HCT116 (cell line): Measurements from ENCODE around the gene CASP8. TPM values are rescaled to one million over a fixed set of nuclear protein-coding genes. Genes with fewer than 3 reads are reported as not detected.

Experiments used
- ATAC-seq: fragments of 200-7000 bp; cut with Tn5 transposase; 2 replicates; pipeline ENCODE4 v1.9.1; 2020; ENCODE audit warnings: mild to moderate bottlenecking, moderate library complexity
- BruUV-seq: library from RNA; stranded (reverse); fragments of 400-500 nt; replicated peaks from 2 replicates; lab custom pipeline; 2021; lab: Mats Ljungman, UMichigan
- CTCF ChIA-PET: fragments of 300-600 bp; sonication (Branson Sonifier 250); formaldehyde crosslinking; loops from one replicate; lab custom pipeline; 2021; ENCODE audit warnings: antibody characterized with exemption; lab: Charles Lee
- POLR2A ChIA-PET: fragments of 300-600, 350-600 bp; sonication (Branson Sonifier 250); formaldehyde crosslinking; loops from one replicate; lab custom pipeline; 2021; ENCODE audit warnings: antibody characterized with exemption; lab: Charles Lee
- RAD21 ChIA-PET, 2 experiments: fragments of 300-600 bp; sonication (Branson Sonifier 250); formaldehyde crosslinking; loops; one replicate each; lab custom pipeline; 2023; ENCODE audit warnings: low total read pairs in 2 of 2; ENCODE audit not compliant: uncharacterized antibody in 2 of 2, unreplicated experiment in 2 of 2, low non-redundant PET in 1 of 2; lab: Charles Lee
- DNase-seq: peaks from one replicate; pipeline ENCODE4 v3.0.0-alpha.2; 2010; ENCODE audit warnings: low read depth, low spot score
- H2AFZ ChIP-seq: fragments of 200-600 bp; shearing (Covaris generic), sonication (generic); 2 replicates; pipeline ENCODE4 v1.6.1; 2017; ENCODE audit warnings: low read depth, mixed run types, mixed read lengths, antibody characterized with exemption, low read length; ENCODE audit not compliant: poor library complexity, severe bottlenecking
- H3K27ac ChIP-seq: 2 replicates; pipeline ENCODE4 v1.5.1; 2012; ENCODE audit warnings: low read depth, low read length
- H3K27me3 ChIP-seq: fragments of 200-600 bp; sonication (generic); 2 replicates; pipeline ENCODE4 v1.6.1; 2016; ENCODE audit warnings: mixed run types, low read length, mixed read lengths; ENCODE audit not compliant: insufficient read depth
- H3K36me3 ChIP-seq, 2 experiments: fragments of 200-500 bp in 1 of 2; fragments of 200-600 bp in 1 of 2; sonication (Bioruptor generic) in 1 of 2; sonication (generic) in 1 of 2; 2 replicates each; pipeline versions ENCODE4 v1.5.1 to v1.6.1; 2014 to 2016; ENCODE audit warnings: low read length in 2 of 2, inconsistent platforms in 1 of 2, mixed read lengths in 1 of 2, mixed run types in 1 of 2; ENCODE audit not compliant: insufficient read depth in 2 of 2, control insufficient read depth in 1 of 2
- H3K4me1 ChIP-seq, 2 experiments: fragments of 200-600 bp in 1 of 2; sonication (generic) in 1 of 2; 2 replicates each; pipeline versions ENCODE4 v1.5.1 to v1.6.1; 2012 to 2017; ENCODE audit warnings: low read length in 2 of 2, inconsistent platforms in 1 of 2, mild to moderate bottlenecking in 1 of 2, mixed read lengths in 1 of 2, mixed run types in 1 of 2, moderate library complexity in 1 of 2; ENCODE audit not compliant: insufficient read depth in 2 of 2, control insufficient read depth in 1 of 2
- H3K4me2 ChIP-seq: fragments of 200-600 bp; sonication (generic); 2 replicates; pipeline ENCODE4 v1.6.1; 2017; ENCODE audit warnings: mixed run types, low read length, mixed read lengths
- H3K4me3 ChIP-seq, 2 experiments: fragments of 200-600 bp in 1 of 2; sonication (generic) in 1 of 2; replicated peaks in 1 of 2; 2 replicates each; pipeline ENCODE4 v1.5.1; 2011 to 2016; ENCODE audit warnings: low read length in 2 of 2, control low read depth in 1 of 2, low read depth in 1 of 2, mild to moderate bottlenecking in 1 of 2, mixed read lengths in 1 of 2, mixed run types in 1 of 2
- H3K79me2 ChIP-seq: fragments of 200-600 bp; sonication (generic); 2 replicates; pipeline ENCODE4 v1.6.1; 2017; ENCODE audit warnings: mild to moderate bottlenecking, mixed run types, low read length, moderate library complexity, mixed read lengths; ENCODE audit not compliant: insufficient read depth
- H3K9ac ChIP-seq: fragments of 200-600 bp; sonication (generic); 2 replicates; pipeline ENCODE4 v1.6.1; 2016; ENCODE audit warnings: low read length, mixed read lengths
- H3K9me2 ChIP-seq: fragments of 200-600 bp; sonication (generic), shearing (Covaris generic); 2 replicates; pipeline ENCODE4 v1.6.1; 2017; ENCODE audit warnings: mixed run types, mild to moderate bottlenecking, moderate library complexity; ENCODE audit not compliant: insufficient read depth
- H3K9me3 ChIP-seq, 2 experiments: fragments of 200-500 bp in 1 of 2; fragments of 200-600 bp in 1 of 2; sonication (Bioruptor generic) in 1 of 2; sonication (generic) in 1 of 2; 2 replicates each; pipeline ENCODE4 v1.6.1; 2014 to 2017; ENCODE audit warnings: low read length in 2 of 2, mixed read lengths in 2 of 2, inconsistent platforms in 1 of 2, low read depth in 1 of 2, mild to moderate bottlenecking in 1 of 2, mixed run types in 1 of 2, moderate library complexity in 1 of 2; ENCODE audit not compliant: control insufficient read depth in 1 of 2, insufficient read depth in 1 of 2
- H4K20me1 ChIP-seq: fragments of 200-600 bp; sonication (generic), shearing (Covaris generic); 2 replicates; pipeline ENCODE4 v1.6.1; 2017; ENCODE audit warnings: mixed run types, mild to moderate bottlenecking, moderate library complexity; ENCODE audit not compliant: insufficient read depth
- CBX3 ChIP-seq: IDR thresholded peaks from 2 replicates; pipeline ENCODE4 v1.6.1; 2012; ENCODE audit warnings: low read depth
- CEBPB ChIP-seq: IDR thresholded peaks from 2 replicates; pipeline ENCODE4 v1.6.1; 2012; ENCODE audit warnings: low read depth
- ELF1 ChIP-seq: IDR thresholded peaks from 2 replicates; pipeline ENCODE4 v1.6.1; 2012; ENCODE audit warnings: low read depth, borderline replicate concordance
- EZH2 ChIP-seq: fragments of 200-600 bp; sonication (generic); IDR thresholded peaks from 2 replicates; pipeline ENCODE4 v1.6.1; 2017; ENCODE audit warnings: antibody characterized with exemption, mixed run types
- EZH2phosphoT487 ChIP-seq: fragments of 200-600 bp; IDR thresholded peaks from 2 replicates; pipeline ENCODE4 v1.6.1; 2018; ENCODE audit warnings: antibody characterized with exemption, borderline replicate concordance
- JUND ChIP-seq: IDR thresholded peaks from 2 replicates; pipeline ENCODE4 v1.6.1; 2012
- POLR2A ChIP-seq: IDR thresholded peaks from 2 replicates; pipeline ENCODE4 v1.7.0; 2011; ENCODE audit warnings: borderline replicate concordance; ENCODE audit not compliant: insufficient read depth, insufficient read length; ENCODE audit errors: extremely low read depth
- POLR2AphosphoS5 ChIP-seq: IDR thresholded peaks from 2 replicates; pipeline ENCODE4 v1.6.1; 2011; ENCODE audit warnings: mild to moderate bottlenecking, low read depth, low read length, moderate library complexity
- RAD21 ChIP-seq: IDR thresholded peaks from 2 replicates; pipeline ENCODE4 v1.6.1; 2012; ENCODE audit warnings: low read depth, mild to moderate bottlenecking
- SIN3A ChIP-seq: IDR thresholded peaks from 2 replicates; pipeline ENCODE4 v1.6.1; 2012; ENCODE audit warnings: low read depth
- SP1 ChIP-seq: IDR thresholded peaks from 2 replicates; pipeline ENCODE4 v1.6.1; 2012; ENCODE audit warnings: low read depth
- YY1 ChIP-seq: IDR thresholded peaks from 2 replicates; pipeline ENCODE4 v1.6.1; 2011; ENCODE audit warnings: low read length, low read depth, moderate library complexity, mild to moderate bottlenecking; ENCODE audit not compliant: insufficient replicate concordance; ENCODE audit errors: extremely low read depth
- ZNF274 ChIP-seq: fragments of 200-500 bp; sonication (Bioruptor generic); IDR thresholded peaks from 2 replicates; pipeline ENCODE4 v1.6.1; 2014; ENCODE audit warnings: mild to moderate bottlenecking, low read depth, low read length, inconsistent platforms
- intact Hi-C: fragments of 100-400 bp; cut with micrococcal nuclease; formaldehyde crosslinking; loops from 2 replicates; pipeline ENCODE4 v1.10.0; 2022
- total RNA-seq: library from RNA; stranded (reverse); gene quantifications from one replicate; pipeline ENCODE4 v1.2.1, GENCODE V29; 2021; ENCODE audit not compliant: unreplicated experiment
- TF ChIP-seq, protein P1 (sequence below): IDR thresholded peaks from 2 replicates; pipeline ENCODE4 v1.6.1; 2012
- TF ChIP-seq, protein P2 (sequence below), 3 experiments: fragments of 200-600 bp in 1 of 3; sonication (generic) in 1 of 3; IDR thresholded peaks in 2 of 3; conservative IDR thresholded peaks in 1 of 3; 2 replicates each; pipeline ENCODE4 v1.5.1; 2012 to 2017; ENCODE audit warnings: low read depth in 2 of 3, low read length in 2 of 3, antibody characterized with exemption in 1 of 3, borderline replicate concordance in 1 of 3, control low read depth in 1 of 3, mild to moderate bottlenecking in 1 of 3, mixed read lengths in 1 of 3, mixed run types in 1 of 3, moderate library complexity in 1 of 3; ENCODE audit not compliant: insufficient read depth in 1 of 3
- TF ChIP-seq, protein P3 (sequence below): IDR thresholded peaks from 2 replicates; pipeline ENCODE4 v1.6.1; 2012; ENCODE audit warnings: low read depth
- TF ChIP-seq, protein P4 (sequence below): IDR thresholded peaks from 2 replicates; pipeline ENCODE4 v1.6.1; 2011; ENCODE audit warnings: mild to moderate bottlenecking, low read length, moderate library complexity; ENCODE audit not compliant: insufficient replicate concordance; ENCODE audit errors: extremely low read depth

Gene CASP8
- total RNA-seq, 1 experiment from 2014 or later, result 29.6 TPM

DNA sequence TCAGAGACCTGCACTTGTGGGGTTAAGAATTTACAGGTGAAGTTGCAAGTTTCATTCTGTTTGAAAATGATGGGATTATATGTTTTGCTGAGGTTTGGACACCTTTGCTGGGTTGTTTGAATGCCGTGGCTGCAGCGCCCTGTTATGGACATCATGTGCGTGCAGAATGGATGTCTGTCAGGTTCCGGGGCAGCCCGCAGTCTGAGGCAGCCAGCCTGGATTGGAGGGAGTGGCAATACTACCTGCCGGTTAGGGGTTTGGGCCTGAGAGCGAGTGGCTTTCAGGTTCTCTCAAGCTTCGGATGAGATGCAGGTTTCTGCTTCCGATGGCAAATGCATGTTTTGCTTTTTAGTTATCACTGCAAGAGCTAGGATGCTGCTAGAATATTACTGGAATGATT lies 1.1 kb downstream of the CASP8 start:
- no peak overlapping the region for H3K4me2 ChIP-seq
- H4K20me1 ChIP-seq, result no peaks in the 10 kb centered on the region
- CTCF ChIA-PET, result no interaction called here
- H2AFZ ChIP-seq, result no peak overlapping the region
- no TSS peak for BruUV-seq
- no peak for DNase-seq
- H3K4me3 ChIP-seq, result no peak overlapping the region
- no peaks in the 10 kb centered on the region for H3K9me3 ChIP-seq
- RAD21 ChIA-PET, result no interaction called here
- H3K27ac ChIP-seq, result no peak overlapping the region
- H3K4me1 ChIP-seq, result peaks cover 19 to 42% of the 10 kb centered on the region in 2 experiments
- H3K9me2 ChIP-seq, result no peaks in the 10 kb centered on the region
- H3K27me3 ChIP-seq, result no peaks in the 10 kb centered on the region
- no peak for TF ChIP-seq RAD21
- no peak for TF ChIP-seq EZH2phosphoT487
- no peak for TF ChIP-seq ELF1
- TF ChIP-seq, protein P1, sequence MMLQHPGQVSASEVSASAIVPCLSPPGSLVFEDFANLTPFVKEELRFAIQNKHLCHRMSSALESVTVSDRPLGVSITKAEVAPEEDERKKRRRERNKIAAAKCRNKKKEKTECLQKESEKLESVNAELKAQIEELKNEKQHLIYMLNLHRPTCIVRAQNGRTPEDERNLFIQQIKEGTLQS, result no peak
- TF ChIP-seq SP1, result no peak
- TF ChIP-seq, protein P2, sequence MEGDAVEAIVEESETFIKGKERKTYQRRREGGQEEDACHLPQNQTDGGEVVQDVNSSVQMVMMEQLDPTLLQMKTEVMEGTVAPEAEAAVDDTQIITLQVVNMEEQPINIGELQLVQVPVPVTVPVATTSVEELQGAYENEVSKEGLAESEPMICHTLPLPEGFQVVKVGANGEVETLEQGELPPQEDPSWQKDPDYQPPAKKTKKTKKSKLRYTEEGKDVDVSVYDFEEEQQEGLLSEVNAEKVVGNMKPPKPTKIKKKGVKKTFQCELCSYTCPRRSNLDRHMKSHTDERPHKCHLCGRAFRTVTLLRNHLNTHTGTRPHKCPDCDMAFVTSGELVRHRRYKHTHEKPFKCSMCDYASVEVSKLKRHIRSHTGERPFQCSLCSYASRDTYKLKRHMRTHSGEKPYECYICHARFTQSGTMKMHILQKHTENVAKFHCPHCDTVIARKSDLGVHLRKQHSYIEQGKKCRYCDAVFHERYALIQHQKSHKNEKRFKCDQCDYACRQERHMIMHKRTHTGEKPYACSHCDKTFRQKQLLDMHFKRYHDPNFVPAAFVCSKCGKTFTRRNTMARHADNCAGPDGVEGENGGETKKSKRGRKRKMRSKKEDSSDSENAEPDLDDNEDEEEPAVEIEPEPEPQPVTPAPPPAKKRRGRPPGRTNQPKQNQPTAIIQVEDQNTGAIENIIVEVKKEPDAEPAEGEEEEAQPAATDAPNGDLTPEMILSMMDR (IDR thresholded peaks at IDR 0.05 in 2 of 3, conservative IDR thresholded peaks at IDR 0.05 in 1 of 3; ENCODE audit: borderline replicate concordance in 1 of 3, insufficient read depth in 1 of 3, low read depth in 2 of 3, low read length in 2 of 3), result no peak
- TF ChIP-seq SIN3A, result no peak
- TF ChIP-seq CBX3, result no peak
- TF ChIP-seq EZH2, result no peak
- TF ChIP-seq CEBPB, result no peak
- no peak for TF ChIP-seq YY1
- TF ChIP-seq POLR2A, result no peak
- TF ChIP-seq, protein P3, sequence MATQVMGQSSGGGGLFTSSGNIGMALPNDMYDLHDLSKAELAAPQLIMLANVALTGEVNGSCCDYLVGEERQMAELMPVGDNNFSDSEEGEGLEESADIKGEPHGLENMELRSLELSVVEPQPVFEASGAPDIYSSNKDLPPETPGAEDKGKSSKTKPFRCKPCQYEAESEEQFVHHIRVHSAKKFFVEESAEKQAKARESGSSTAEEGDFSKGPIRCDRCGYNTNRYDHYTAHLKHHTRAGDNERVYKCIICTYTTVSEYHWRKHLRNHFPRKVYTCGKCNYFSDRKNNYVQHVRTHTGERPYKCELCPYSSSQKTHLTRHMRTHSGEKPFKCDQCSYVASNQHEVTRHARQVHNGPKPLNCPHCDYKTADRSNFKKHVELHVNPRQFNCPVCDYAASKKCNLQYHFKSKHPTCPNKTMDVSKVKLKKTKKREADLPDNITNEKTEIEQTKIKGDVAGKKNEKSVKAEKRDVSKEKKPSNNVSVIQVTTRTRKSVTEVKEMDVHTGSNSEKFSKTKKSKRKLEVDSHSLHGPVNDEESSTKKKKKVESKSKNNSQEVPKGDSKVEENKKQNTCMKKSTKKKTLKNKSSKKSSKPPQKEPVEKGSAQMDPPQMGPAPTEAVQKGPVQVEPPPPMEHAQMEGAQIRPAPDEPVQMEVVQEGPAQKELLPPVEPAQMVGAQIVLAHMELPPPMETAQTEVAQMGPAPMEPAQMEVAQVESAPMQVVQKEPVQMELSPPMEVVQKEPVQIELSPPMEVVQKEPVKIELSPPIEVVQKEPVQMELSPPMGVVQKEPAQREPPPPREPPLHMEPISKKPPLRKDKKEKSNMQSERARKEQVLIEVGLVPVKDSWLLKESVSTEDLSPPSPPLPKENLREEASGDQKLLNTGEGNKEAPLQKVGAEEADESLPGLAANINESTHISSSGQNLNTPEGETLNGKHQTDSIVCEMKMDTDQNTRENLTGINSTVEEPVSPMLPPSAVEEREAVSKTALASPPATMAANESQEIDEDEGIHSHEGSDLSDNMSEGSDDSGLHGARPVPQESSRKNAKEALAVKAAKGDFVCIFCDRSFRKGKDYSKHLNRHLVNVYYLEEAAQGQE, result no peak
- TF ChIP-seq ZNF274, result no peak
- TF ChIP-seq, protein P4, sequence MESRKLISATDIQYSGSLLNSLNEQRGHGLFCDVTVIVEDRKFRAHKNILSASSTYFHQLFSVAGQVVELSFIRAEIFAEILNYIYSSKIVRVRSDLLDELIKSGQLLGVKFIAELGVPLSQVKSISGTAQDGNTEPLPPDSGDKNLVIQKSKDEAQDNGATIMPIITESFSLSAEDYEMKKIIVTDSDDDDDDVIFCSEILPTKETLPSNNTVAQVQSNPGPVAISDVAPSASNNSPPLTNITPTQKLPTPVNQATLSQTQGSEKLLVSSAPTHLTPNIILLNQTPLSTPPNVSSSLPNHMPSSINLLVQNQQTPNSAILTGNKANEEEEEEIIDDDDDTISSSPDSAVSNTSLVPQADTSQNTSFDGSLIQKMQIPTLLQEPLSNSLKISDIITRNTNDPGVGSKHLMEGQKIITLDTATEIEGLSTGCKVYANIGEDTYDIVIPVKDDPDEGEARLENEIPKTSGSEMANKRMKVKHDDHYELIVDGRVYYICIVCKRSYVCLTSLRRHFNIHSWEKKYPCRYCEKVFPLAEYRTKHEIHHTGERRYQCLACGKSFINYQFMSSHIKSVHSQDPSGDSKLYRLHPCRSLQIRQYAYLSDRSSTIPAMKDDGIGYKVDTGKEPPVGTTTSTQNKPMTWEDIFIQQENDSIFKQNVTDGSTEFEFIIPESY, result no peak
- no peak for TF ChIP-seq POLR2AphosphoS5
- TF ChIP-seq JUND, result no peak
- no peak for ATAC-seq
- no peaks in the 10 kb centered on the region for H3K36me3 ChIP-seq
- no peak overlapping the region for H3K9ac ChIP-seq
- POLR2A ChIA-PET, result no interaction called here
- intact Hi-C loops, result no loop called here
- peaks cover 68% of the 10 kb centered on the region for H3K79me2 ChIP-seq
